Vagina (tissue), 2 donors: ENCODE results near the gene NCOA7. TPM values are rescaled to one million over a fixed set of nuclear protein-coding genes. Genes with fewer than 3 reads are reported as not detected.

Experiments
- DNase-seq, 2 donors: peaks; one replicate each; pipeline ENCODE4 v3.0.0-alpha.2; 2017; ENCODE audit errors: extremely low spot score in 2 of 2
- H3K27ac ChIP-seq: fragments of 200-600 bp; sonication (generic); one replicate; pipeline ENCODE4 v1.5.1; 2019
- H3K27me3 ChIP-seq: fragments of 200-600 bp; sonication (generic); one replicate; pipeline ENCODE4 v1.5.1; 2019
- H3K36me3 ChIP-seq, 2 donors: fragments of 200-600 bp; sonication (generic); one replicate each; pipeline ENCODE4 v1.5.1; 2017 to 2019
- H3K4me1 ChIP-seq: fragments of 200-600 bp; sonication (generic); one replicate; pipeline ENCODE4 v1.5.1; 2019
- H3K4me3 ChIP-seq, 2 donors: fragments of 200-600 bp; sonication (generic); 1 replicate in 1 of 2; 2 replicates in 1 of 2; pipeline ENCODE4 v1.5.1; 2016 to 2019
- H3K9me3 ChIP-seq: fragments of 200-600 bp; sonication (generic); one replicate; pipeline ENCODE4 v1.5.1; 2019
- POLR2A ChIP-seq, 2 donors: fragments of 450-650 bp; IDR thresholded peaks; one replicate each; pipeline ENCODE4 v1.6.1; 2017; ENCODE audit warnings: antibody characterized with exemption in 2 of 2, mild to moderate bottlenecking in 2 of 2, moderate library complexity in 2 of 2
- POLR2AphosphoS5 ChIP-seq, 2 donors: sonication (generic); formaldehyde crosslinking; IDR thresholded peaks; one replicate each; pipeline ENCODE4 v1.9.0; 2017; ENCODE audit warnings: antibody characterized with exemption in 2 of 2, mild to moderate bottlenecking in 2 of 2, low read depth in 1 of 2; ENCODE audit not compliant: insufficient read depth in 1 of 2
- intact Hi-C: fragments of 100-400 bp; cut with DNase I; formaldehyde crosslinking; loops from one replicate; pipeline ENCODE4 v1.15.1; 2023
- total RNA-seq: library from RNA; depleted of rRNA; stranded (reverse); fragments of >200 nt; gene quantifications from one replicate; pipeline ENCODE4 v1.2.3, GENCODE V29; 2016
- TF ChIP-seq, protein P1 (sequence below), 3 experiments: fragments of 450-650 bp in 2 of 3; fragments of 200-600 bp in 1 of 3; sonication (generic) in 1 of 3; IDR thresholded peaks; one replicate each; pipeline ENCODE4 v1.5.1; 2017 to 2019; ENCODE audit warnings: antibody characterized with exemption in 3 of 3, mild to moderate bottlenecking in 2 of 3, moderate library complexity in 2 of 3

Gene NCOA7
- total RNA-seq, 1 donor from 2014 or later: 48.6 TPM

GRCh38 chr6:125780540-125781313, 10.0 kb upstream of the NCOA7 start:
- Histone ChIP-seq H3K4me3 (peak overlapping the region; percentile 59 to 70), H3K27me3 (no peaks in the 10 kb centered on the region), H3K27ac (peak overlapping the region; percentile 86), H3K9me3 (no peaks in the 10 kb centered on the region), H3K36me3 (no peaks in the 10 kb centered on the region), H3K4me1 (peaks cover 8% of the 10 kb centered on the region)
- intact Hi-C loops: loop anchor here (5.0 kb wide), 1 partner anchor 177 kb away; the partner anchor contains the start of gene HINT3
- DNase-seq: peak in 1 of 2 donors; percentile 90
- TF ChIP-seq POLR2A (IDR thresholded peaks at IDR 0.05) (peak in 1 of 2 donors; percentile 62), POLR2AphosphoS5 (IDR thresholded peaks at IDR 0.05; ENCODE audit: insufficient read depth in 1 of 2, low read depth in 1 of 2) (peak; percentile 36 to 74)
- TF ChIP-seq, protein P1, sequence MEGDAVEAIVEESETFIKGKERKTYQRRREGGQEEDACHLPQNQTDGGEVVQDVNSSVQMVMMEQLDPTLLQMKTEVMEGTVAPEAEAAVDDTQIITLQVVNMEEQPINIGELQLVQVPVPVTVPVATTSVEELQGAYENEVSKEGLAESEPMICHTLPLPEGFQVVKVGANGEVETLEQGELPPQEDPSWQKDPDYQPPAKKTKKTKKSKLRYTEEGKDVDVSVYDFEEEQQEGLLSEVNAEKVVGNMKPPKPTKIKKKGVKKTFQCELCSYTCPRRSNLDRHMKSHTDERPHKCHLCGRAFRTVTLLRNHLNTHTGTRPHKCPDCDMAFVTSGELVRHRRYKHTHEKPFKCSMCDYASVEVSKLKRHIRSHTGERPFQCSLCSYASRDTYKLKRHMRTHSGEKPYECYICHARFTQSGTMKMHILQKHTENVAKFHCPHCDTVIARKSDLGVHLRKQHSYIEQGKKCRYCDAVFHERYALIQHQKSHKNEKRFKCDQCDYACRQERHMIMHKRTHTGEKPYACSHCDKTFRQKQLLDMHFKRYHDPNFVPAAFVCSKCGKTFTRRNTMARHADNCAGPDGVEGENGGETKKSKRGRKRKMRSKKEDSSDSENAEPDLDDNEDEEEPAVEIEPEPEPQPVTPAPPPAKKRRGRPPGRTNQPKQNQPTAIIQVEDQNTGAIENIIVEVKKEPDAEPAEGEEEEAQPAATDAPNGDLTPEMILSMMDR (IDR thresholded peaks at IDR 0.05): no peak

GRCh38 chr6:125781314-125781868, 9.4 kb upstream of the NCOA7 start:
- peak overlapping the region; percentile 86 for H3K27ac ChIP-seq
- H3K36me3 ChIP-seq: no peaks in the 10 kb centered on the region

DNA sequence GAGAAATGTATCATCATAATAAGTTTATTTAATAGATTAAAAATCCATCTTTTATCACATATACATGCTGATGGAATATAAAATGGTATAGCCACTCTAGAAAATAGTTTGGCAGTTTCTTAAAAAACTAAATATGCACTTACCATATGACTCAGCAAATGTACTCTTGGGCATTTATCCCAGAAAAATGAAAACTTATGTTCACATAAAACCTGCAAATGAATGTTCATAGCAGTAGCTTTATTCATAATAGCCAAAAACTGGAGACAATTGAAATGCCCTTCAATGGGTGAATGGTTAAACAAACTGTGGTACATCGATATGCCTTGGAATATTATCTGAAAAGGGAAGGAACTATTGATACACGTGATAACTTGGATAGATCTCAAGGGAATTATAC, 6.4 kb upstream of the NCOA7 start:
- H3K27ac ChIP-seq: no peak overlapping the region
- H3K9me3 ChIP-seq: no peaks in the 10 kb centered on the region
- no peaks in the 10 kb centered on the region for H3K36me3 ChIP-seq
- no peaks in the 10 kb centered on the region for H3K27me3 ChIP-seq
- H3K4me3 ChIP-seq: no peak overlapping the region
- H3K4me1 ChIP-seq: peaks cover 15% of the 10 kb centered on the region
- intact Hi-C loops: loop anchor here (5.0 kb wide), 1 partner anchor 173 kb away; the partner anchor contains the start of gene HINT3
- DNase-seq: no peak
- no peak for TF ChIP-seq POLR2A (IDR thresholded peaks at IDR 0.05)

More at GRCh38 chr6:125781314-125781868, 9.4 kb upstream of the NCOA7 start:
- DNase-seq: no peak
- Histone ChIP-seq H3K9me3 (no peaks in the 10 kb centered on the region), H3K4me1 (peaks cover 8% of the 10 kb centered on the region), H3K27me3 (no peaks in the 10 kb centered on the region), H3K4me3 (peak overlapping the region; percentile 59 to 70)
- TF ChIP-seq, protein P1 (IDR thresholded peaks at IDR 0.05): no peak
- no peak for TF ChIP-seq POLR2AphosphoS5 (IDR thresholded peaks at IDR 0.05; ENCODE audit: insufficient read depth in 1 of 2, low read depth in 1 of 2)
- TF ChIP-seq POLR2A (IDR thresholded peaks at IDR 0.05): no peak
- intact Hi-C loops: loop anchor here (5.0 kb wide), 1 partner anchor 176 kb away; the partner anchor contains the start of gene HINT3

- no peak overlapping the region for H3K4me3 ChIP-seq
- no peaks in the 10 kb centered on the region for H3K27me3 ChIP-seq
- H3K4me1 ChIP-seq: peaks cover 30% of the 10 kb centered on the region
- TF ChIP-seq POLR2AphosphoS5 (IDR thresholded peaks at IDR 0.05; ENCODE audit: insufficient read depth in 1 of 2, low read depth in 1 of 2): no peak
- no peak for TF ChIP-seq POLR2A (IDR thresholded peaks at IDR 0.05)
- no peaks in the 10 kb centered on the region for H3K36me3 ChIP-seq
- DNase-seq: no peak
- H3K9me3 ChIP-seq: no peaks in the 10 kb centered on the region
- no peak overlapping the region for H3K27ac ChIP-seq
- intact Hi-C loops: no loop called here
Observed at GRCh38 chr6:125787791-125788190, 3.0 kb upstream of the NCOA7 start.

- H3K27me3 ChIP-seq: no peaks in the 10 kb centered on the region
- no peak for DNase-seq
- intact Hi-C loops: no loop called here
- TF ChIP-seq POLR2AphosphoS5 (IDR thresholded peaks at IDR 0.05; ENCODE audit: insufficient read depth in 1 of 2, low read depth in 1 of 2) (no peak), POLR2A (IDR thresholded peaks at IDR 0.05) (no peak)
- TF ChIP-seq, protein P1 (IDR thresholded peaks at IDR 0.05): no peak
- no peaks in the 10 kb centered on the region for H3K9me3 ChIP-seq
- H3K36me3 ChIP-seq: no peaks in the 10 kb centered on the region
- H3K27ac ChIP-seq: peak overlapping the region; percentile 97
- H3K4me1 ChIP-seq: peaks cover 44% of the 10 kb centered on the region
- H3K4me3 ChIP-seq: no peak overlapping the region
Observed at GRCh38 chr6:125789167-125789566, 1.6 kb upstream of the NCOA7 start.
